ENCODE data around the gene PTX4.

The PTX4 gene

DNA sequence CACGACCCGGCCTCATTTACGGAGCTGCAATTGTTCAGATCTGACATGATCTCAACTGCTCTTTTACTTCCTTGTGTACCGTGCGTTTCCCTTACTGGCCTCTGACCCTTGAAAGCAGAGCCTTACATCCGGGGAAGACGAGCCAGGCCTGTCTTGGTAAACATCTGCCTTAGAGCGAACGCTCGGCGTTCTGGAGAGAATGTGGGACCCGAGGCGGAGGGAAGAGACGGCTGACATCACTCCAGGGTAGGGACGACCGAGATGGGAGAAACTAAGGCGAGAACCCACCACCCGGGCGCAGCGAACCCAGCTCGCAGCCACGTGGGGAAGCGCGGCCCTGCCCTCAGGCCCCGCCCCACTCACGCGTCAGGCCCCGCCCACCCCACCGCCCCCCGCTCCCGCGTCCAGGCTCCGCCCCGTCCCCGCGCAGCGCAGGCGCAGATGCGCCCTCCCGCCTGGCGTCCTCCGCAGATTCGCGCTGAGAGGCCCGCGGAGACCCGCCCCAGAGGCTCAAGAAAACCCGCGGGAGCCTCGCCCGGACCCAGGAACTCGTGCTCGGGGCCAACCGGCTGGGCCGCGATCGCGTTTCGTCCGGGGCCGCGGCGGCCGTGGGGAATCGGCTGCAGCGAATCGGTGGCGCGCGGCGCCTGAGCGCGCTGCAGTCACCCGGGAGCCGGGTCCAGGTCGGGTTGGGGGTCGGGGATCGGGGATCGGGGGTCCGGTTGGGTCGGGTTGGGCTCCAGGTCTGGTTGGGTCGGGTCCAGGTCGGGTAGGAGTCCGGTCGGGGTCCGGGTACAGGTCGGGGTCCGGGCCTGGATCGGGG, 4.4 kb upstream of the PTX4 start, which contains the start of gene TELO2:
Gene TELO2, plus strand, starts transcription at position 438 of the 823 bp plus-strand sequence. CDS start 922 bp downstream, outside the sequence.
- peaks cover 30% of the 10 kb centered on the region for H4K20me1 ChIP-seq (ENCODE audit: insufficient read depth, low read length)
- no peak for TF ChIP-seq EZH2 (IDR thresholded peaks at IDR 0.05; ENCODE audit: borderline replicate concordance, low read depth, low read length, severe bottlenecking)
- TF ChIP-seq, protein P1, sequence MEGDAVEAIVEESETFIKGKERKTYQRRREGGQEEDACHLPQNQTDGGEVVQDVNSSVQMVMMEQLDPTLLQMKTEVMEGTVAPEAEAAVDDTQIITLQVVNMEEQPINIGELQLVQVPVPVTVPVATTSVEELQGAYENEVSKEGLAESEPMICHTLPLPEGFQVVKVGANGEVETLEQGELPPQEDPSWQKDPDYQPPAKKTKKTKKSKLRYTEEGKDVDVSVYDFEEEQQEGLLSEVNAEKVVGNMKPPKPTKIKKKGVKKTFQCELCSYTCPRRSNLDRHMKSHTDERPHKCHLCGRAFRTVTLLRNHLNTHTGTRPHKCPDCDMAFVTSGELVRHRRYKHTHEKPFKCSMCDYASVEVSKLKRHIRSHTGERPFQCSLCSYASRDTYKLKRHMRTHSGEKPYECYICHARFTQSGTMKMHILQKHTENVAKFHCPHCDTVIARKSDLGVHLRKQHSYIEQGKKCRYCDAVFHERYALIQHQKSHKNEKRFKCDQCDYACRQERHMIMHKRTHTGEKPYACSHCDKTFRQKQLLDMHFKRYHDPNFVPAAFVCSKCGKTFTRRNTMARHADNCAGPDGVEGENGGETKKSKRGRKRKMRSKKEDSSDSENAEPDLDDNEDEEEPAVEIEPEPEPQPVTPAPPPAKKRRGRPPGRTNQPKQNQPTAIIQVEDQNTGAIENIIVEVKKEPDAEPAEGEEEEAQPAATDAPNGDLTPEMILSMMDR (IDR thresholded peaks at IDR 0.05; ENCODE audit: borderline replicate concordance, extremely low read depth, low read length, poor library complexity, severe bottlenecking), result no peak
- peak within 1 kb of the TSS; percentile 97 for H3K9ac ChIP-seq (ENCODE audit: low read depth, low read length)
- H3K36me3 ChIP-seq (ENCODE audit: insufficient read depth, low read length), result peaks cover 42% of the 10 kb centered on the region
- H3K4me1 ChIP-seq (ENCODE audit: insufficient read depth, low read length), result peaks cover 32% of the 10 kb centered on the region
- no peaks in the 10 kb centered on the region for H3K27me3 ChIP-seq (ENCODE audit: insufficient read depth, low read length, poor library complexity)
- peak; percentile 83 for ATAC-seq (ENCODE audit: insufficient read depth, low read depth)
- H3K4me2 ChIP-seq (ENCODE audit: insufficient read depth, low read length), result peak within 1 kb of the TSS; percentile 88
- peak within 1 kb of the TSS; percentile 93 to 95 for H3K4me3 ChIP-seq (ENCODE audit: low read depth in 1 of 2, low read length in 2 of 2)
- DNase-seq, result peak; percentile 83
- peak within 1 kb of the TSS; percentile 98 for H2AFZ ChIP-seq (ENCODE audit: low read depth, low read length)
- peaks cover 44% of the 10 kb centered on the region for H3K79me2 ChIP-seq (ENCODE audit: insufficient read depth, low read length)
- peak within 1 kb of the TSS; percentile 97 for H3K27ac ChIP-seq (ENCODE audit: low read length)
- H3K9me3 ChIP-seq (ENCODE audit: insufficient read depth, low read length, severe bottlenecking), result no peaks in the 10 kb centered on the region

DNA sequence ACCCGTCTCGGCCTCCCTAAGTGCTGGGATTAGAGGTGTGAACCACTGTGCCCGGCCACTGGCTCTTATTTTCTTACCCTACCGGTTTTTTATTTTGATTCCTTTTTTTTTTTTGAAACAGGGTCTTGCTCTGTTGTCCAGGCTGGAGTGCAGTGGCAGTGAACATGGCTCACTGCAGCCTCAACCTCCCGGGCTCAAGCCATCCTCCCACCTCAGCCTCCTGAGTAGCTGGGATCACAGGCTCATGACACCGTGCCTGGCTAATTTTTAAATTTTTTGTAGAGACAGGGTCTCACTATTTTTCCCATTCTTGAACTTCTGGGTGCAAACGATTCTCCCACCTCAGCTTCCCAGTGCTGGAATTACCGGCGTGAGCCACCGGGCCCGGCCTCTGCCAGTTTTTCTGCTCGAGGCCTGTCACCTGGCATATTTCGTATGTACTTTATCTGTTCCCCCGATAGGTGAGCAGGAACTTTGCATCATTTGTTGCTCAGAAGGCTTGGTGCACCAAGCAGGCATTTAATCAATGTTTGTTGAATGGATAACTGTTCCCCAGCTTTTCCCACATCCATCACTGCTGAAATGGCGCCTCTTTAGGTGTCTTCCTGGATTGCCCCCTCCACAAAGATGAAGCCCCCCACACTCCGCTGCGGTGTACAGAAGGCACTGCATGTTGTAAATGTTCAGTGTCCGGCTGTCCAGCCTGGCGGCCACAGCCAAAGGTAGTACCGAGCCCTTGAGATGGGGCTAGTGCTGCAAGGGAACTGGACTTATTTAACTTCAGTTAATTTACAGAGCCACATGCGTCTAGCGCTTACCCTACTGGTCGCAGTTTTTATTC, 3.6 kb upstream of the PTX4 start:
- peaks cover 40% of the 10 kb centered on the region for H3K79me2 ChIP-seq (ENCODE audit: insufficient read depth, low read length)
- peaks cover 32% of the 10 kb centered on the region for H3K4me1 ChIP-seq (ENCODE audit: insufficient read depth, low read length)
- TF ChIP-seq, protein P1 (IDR thresholded peaks at IDR 0.05; ENCODE audit: borderline replicate concordance, extremely low read depth, low read length, poor library complexity, severe bottlenecking), result no peak
- no peak for TF ChIP-seq EZH2 (IDR thresholded peaks at IDR 0.05; ENCODE audit: borderline replicate concordance, low read depth, low read length, severe bottlenecking)
- peak overlapping the region; percentile 88 for H3K4me2 ChIP-seq (ENCODE audit: insufficient read depth, low read length)
- H3K9me3 ChIP-seq (ENCODE audit: insufficient read depth, low read length, severe bottlenecking), result no peaks in the 10 kb centered on the region
- peak overlapping the region; percentile 92 for H3K27ac ChIP-seq (ENCODE audit: low read length)
- H2AFZ ChIP-seq (ENCODE audit: low read depth, low read length), result peak overlapping the region; percentile 98
- ATAC-seq (ENCODE audit: insufficient read depth, low read depth) (no peak), DNase-seq (no peak)
- H4K20me1 ChIP-seq (ENCODE audit: insufficient read depth, low read length), result peaks cover 29% of the 10 kb centered on the region
- peak overlapping the region; percentile 97 for H3K9ac ChIP-seq (ENCODE audit: low read depth, low read length)
- H3K36me3 ChIP-seq (ENCODE audit: insufficient read depth, low read length), result peaks cover 36% of the 10 kb centered on the region
- H3K4me3 ChIP-seq (ENCODE audit: low read depth in 1 of 2, low read length in 2 of 2), result peak overlapping the region; percentile 24 to 93; a peak in 3 of 4 replicates
- no peaks in the 10 kb centered on the region for H3K27me3 ChIP-seq (ENCODE audit: insufficient read depth, low read length, poor library complexity)

DNA sequence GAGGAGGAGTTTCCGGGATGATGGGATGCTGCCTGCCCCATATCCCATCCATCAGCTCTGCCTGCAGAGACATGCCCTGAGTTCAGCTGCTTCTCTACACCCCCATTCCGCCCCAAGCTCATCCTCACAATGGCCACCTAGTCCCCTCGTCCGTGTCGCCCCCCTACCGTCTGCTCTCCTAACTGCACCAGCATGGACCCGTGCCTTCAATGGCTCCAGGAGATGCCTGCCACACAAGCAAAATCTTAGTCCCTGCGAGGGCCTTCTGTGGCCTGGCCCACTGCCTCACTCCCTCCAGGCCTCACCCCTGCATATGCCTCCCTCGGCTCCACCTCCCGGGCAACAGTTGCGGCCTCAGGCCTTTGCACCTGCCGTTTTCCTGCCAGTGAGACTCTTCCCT, 2.6 kb upstream of the PTX4 start:
- H3K27me3 ChIP-seq (ENCODE audit: insufficient read depth, low read length, poor library complexity), result no peaks in the 10 kb centered on the region
- peaks cover 31% of the 10 kb centered on the region for H3K79me2 ChIP-seq (ENCODE audit: insufficient read depth, low read length)
- peaks cover 19% of the 10 kb centered on the region for H4K20me1 ChIP-seq (ENCODE audit: insufficient read depth, low read length)
- DNase-seq (no peak), ATAC-seq (ENCODE audit: insufficient read depth, low read depth) (no peak)
- peaks cover 30% of the 10 kb centered on the region for H3K4me1 ChIP-seq (ENCODE audit: insufficient read depth, low read length)
- no peak overlapping the region for H2AFZ ChIP-seq (ENCODE audit: low read depth, low read length)
- H3K9ac ChIP-seq (ENCODE audit: low read depth, low read length), result no peak overlapping the region
- H3K4me3 ChIP-seq (ENCODE audit: low read depth in 1 of 2, low read length in 2 of 2), result no peak overlapping the region
- H3K27ac ChIP-seq (ENCODE audit: low read length), result no peak overlapping the region
- no peak overlapping the region for H3K4me2 ChIP-seq (ENCODE audit: insufficient read depth, low read length)
- no peaks in the 10 kb centered on the region for H3K9me3 ChIP-seq (ENCODE audit: insufficient read depth, low read length, severe bottlenecking)
- no peak for TF ChIP-seq EZH2 (IDR thresholded peaks at IDR 0.05; ENCODE audit: borderline replicate concordance, low read depth, low read length, severe bottlenecking)
- TF ChIP-seq, protein P1 (IDR thresholded peaks at IDR 0.05; ENCODE audit: borderline replicate concordance, extremely low read depth, low read length, poor library complexity, severe bottlenecking), result no peak
- peaks cover 26% of the 10 kb centered on the region for H3K36me3 ChIP-seq (ENCODE audit: insufficient read depth, low read length)

Measured in DND-41 (cell line).